ENCODE data around the gene PIK3R5.

PIK3R5 gene

DNA sequence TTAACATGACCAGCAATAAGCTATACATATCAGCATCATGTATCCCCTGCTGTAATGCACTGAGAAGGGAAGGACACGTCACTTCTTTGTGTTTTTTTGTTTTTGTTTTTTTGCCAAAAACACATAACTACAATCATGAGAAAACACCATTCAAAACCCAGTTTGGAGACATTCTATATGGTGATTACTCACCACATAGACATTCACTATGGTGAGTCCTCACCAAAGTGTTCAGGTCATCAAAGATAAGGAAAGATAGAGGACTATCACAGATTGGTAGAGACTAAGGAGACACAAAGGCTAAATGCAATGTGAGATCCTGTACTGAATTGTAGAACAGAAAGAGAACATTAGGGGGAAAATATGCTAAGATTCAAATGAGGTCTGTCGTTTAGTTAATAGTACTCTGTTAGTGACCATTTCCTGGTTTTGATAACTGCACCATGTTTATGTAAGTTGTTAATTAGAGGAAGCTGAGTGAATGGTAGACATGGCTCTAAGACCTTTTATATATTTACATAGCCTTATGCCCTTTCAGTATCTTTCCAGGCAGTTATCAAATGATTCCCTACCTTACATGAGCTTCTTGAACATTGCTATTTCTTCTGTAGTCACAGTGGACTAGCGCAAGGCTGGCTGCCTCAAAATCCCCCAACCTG is 46.6 kb downstream of the PIK3R5 start:
- no peak for DNase-seq

DNA sequence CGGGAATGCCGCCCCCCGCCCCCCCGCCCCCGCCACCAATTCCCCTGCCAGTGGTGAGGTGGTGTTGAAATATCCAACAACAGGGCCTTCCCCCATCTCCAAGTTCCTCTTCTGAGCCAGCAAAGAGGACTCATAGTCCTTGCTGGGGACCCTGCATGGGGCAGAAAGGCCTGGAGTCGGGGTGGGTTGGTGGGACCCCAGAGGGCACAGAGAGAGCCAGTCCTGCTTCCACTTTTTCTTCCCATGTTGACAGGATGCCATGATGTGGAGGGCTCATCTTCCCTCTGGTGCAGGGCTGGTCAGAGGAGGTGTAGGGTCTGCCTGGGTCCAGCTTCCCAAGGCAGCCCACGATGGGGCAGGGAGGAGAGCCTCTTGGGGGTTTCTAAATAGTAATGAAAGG is 49.0 kb downstream of the PIK3R5 start:
- no peak for DNase-seq

DNA sequence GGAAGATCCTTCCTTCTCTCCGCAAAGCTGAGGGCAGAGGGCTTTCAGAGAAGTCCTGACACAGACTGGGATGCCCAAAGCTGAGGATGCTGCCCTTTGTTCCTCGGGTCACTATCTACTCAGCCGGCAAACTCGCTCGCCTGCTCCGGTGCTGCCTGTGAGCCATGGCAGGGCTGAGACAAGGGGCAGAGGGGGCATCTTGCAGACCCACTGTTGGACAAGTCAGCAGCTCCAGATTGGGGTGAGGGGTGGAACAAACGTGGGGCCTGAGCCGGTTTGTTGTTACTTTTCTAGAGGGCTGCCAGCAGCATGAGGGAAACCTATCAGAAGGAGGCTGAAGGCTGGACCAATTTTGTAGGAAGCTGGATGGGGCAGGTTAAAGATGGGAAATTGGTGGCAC is 51.0 kb downstream of the PIK3R5 start:
- DNase-seq, result no peak

DNA sequence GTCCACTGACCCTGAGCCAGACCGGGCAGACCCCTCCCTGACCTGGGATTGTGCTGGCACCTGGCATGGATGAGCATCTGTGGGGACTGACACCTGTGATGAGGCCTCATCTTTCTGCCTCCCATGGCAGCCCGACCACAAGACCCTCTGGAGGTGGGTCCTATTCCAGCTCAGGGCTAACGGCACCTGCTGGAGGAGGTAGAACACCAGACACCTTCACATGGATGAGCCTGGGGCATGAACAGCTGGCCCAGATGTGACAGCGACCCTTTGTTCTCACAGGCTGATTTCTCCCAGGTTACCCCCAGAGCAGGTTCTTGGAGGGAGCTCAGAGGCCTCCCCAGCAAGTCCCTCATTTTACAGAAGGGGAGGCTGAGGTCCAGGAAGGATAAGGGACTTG is 51.6 kb downstream of the PIK3R5 start:
- DNase-seq, result no peak

DNA sequence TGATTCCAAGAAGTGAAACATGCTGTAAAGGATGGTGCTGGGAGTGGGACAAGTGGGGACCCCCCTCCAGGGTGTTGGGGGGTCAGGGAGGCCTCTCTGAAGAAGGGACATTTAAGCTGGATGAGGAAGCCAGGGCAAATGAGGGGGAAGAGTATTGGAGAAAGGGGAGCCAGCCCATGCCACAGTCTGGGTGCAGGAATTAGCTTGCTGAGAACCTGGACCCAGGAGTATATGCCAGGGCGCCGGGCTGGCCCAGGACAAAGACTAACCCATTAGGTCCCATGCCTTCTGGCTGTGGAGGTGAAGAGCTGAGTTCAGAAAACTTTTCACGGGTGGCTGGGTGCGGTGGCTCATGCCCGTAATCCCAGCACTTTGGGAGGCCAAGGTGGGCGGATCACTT is 52.4 kb downstream of the PIK3R5 start:
- no peak for DNase-seq

DNA sequence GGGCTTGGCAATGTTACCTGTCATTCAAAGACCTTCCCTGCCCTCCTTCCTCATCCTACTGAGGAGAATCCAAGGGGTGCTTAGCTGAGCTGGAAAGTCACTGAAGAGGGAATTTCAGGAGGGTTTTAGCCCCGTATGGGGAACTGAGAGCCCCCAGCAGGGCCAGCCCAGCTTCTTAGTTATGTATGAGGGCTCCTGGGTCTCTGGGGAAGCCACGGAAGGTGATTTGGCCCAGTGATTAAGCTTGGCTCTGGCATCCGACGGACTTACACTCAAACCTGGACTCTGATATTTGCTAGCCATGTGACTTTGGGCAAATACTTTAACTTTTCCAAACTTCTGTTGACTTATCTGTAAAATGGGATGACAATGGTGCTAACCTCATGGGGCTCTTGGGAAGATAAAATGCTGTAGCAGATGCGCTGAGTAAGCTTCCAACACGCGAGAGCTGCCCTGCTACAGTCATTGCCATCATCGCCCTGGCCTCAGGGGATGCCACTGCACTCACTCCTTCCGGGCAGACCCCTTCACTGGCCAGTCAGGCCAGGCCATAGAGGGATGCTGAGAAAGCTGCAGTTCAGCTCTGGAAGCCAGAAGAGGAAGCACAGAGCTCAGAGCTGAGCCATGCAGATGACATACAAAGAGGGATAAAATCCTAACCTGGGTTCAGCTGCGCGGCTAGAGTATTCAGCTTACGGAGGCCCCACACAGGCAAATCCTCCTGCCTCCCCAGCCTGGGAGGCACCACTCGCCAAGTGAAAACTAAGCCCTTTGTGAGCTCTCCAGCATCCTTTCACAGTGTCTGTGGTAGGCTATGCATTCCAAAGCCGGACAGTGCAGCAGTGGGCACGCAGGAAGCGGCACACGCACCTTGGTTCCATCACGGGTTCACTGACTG is 53.2 kb downstream of the PIK3R5 start:
- DNase-seq, result no peak

DNA sequence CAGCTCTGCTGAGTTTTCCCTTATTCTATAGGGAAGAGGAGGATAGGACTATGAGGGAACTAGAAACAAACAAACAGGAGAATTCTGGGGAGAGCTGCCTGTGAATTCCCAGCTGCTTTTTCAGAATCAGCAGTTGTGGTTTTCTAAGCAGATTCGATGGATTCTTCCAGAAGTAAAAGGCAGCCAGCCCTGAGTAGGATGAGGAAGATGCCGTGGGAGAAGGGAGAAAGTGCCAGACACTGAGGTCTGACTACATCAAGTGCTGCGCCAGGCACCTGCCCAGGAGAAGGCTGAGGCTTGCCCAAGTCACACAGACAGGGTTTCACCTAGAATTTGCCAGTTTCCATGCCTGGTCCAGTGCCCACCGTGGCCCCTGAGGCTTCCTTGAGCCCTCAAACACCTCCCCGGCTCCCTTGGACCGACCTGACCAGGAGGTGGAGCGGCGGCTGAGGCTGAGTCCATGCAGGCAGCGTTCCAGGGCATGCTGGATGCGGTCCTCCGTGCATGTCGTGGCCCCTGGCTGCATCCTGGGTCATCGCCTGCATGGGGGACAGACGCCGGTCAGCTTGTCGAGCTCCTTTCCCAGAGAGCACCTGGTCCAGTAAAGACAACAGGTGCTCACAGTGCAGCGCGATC is 54.4 kb downstream of the PIK3R5 start:
- DNase-seq, result no peak

DNA sequence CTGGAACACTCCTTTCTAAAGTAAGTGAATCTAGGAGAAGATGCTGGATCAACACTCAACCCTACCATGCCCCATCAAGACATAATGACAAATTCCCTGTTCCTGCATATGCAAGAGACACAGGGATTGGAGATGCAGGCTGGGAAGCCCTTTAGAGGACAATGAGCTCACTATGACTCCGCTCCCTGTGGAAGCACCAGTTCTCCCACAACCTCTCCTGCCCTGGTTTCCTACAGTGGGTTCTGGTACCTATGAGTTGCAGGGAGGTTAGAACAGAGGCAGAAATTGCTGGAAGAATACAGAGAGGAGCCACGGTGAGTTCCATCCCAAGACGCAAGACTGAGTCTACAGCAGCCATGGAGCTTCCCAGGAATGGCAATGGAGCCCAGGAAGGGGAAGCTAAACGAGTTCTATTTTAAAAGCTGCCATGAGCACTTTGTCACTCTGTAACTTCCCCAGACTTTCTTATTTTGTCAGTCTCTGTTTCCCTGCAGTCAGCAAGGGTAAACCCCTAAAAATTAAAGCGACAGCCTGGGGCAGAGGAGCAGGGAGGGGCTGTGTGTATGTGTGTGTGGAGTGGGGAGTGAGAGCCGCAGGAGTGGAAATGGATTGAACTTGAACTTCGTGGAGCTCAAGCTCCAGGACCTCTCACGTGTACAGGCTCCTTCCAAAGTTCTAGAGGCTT is 55.8 kb downstream of the PIK3R5 start:
- DNase-seq, result no peak

DNA sequence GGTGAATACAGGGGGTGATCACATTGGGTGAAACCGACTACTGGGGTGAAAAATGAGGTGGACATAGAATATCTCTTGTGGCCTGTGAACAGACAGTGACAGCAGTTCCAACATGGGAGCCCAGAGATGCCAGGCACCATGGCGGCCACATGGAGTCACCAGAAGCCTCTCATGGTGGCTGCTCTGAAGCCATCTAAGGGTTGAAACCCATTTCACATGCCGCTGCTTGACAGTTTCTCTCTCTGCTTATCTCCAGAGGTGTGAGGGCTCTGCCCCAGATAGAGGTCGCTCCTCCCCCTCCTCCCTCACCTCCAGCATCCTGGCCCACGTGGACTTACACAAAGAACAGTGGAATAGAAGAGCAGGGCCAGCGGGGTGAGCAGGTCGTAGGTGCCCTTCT is 60.2 kb downstream of the PIK3R5 start:
- DNase-seq, result no peak

DNA sequence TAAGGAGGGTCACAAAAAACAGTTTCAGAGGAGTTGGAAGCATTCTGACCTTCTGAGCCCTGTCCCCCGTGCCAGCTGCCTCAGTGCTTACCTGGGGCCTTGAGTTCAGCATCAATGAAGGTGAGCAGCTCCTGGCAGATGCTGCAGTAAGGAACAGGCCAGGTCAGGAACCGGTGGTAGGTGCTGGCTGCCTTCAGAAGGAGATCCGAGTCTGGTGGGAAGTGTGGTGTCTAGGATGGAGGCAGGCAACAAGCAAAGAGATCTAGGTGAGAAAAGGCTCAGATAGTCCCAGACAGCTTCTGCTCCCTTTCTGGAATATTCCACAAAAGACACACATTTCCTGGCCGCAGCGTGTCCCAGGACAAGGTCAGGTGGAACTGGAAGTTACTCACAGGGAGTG is 60.8 kb downstream of the PIK3R5 start:
- DNase-seq, result no peak

DNA sequence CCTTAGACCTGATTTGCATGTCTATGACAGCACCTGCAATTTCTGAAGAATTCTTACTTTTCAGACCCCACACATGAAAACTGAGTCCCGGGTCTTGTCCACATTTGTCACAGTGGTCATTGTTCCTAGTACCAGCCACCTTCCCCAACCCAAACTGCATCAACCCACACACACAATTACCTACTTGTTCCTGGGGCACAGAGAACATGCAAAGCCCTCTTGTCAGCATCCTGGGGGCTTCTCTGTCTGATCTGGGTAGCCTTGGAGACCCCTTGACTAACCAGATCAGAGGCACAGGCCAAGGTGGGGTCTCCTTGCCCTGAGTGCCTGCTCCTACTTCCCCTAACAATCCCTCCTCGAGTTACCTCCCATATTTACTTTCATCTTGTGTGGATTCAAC is 61.3 kb downstream of the PIK3R5 start:
- no peak for DNase-seq

DNA sequence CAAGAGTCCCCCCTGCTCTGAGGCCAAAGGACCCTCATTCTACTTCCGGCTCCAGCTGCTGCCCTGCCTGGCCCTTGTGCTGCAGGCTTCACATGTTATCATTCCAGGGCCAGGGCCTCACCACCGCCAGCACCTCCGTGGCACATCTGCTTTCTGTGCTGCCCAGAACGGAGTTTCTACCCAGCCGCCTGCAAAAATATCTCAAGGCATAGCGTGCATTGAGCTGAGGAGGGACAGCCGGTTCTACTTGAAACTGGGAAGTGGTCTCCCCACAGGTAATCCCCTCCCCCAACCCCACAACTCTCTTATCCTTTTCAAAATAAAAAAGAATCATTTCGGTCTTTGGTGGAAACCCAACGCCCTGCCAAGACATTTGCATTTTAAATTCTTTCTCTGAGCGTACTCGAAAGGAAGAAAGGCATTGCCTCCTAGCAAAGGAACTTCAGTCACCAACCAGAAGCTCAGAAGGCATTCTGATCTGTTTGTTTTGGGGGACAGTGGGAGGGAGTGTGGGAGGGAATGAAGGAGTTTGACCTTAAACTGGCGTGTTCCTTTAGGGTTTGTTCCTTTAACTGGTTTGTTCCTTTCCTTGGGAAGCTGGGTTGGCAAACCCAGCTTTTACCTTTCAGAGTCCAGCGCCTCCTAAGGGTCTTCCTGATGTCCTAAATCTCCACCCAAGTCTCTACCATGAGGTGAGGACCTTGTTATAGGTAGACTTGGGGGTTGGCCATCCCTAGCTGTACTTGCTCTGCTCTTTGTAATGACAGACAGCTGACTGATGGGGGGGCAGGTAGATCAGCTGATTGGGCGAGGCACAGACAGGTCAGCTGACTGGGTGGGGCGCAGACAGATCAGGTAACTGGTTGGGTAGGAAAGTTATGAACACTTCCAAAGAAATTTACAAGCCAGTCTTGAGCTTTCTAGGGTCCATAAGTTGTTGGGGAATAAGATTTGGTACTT is 64.6 kb downstream of the PIK3R5 start:
- DNase-seq, result no peak

DNA sequence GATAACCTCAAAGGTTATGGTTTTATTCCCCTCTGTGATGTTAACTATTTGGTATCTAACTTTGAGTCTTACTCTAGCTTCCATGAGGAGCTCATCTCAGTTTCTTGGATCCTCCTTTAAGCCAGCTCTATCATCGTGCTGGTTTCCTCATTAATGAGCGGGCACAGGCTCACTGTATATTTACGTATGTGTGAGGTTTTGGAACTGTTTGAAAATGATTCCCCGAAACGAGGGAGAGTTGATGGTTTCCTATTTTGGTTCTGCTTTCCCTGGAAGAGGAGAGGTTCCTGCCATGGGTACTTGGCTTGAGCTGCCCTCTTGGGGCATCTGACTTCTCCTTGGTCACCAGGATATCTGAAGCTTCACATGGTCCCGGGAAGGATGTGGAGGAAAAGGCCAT is 65.3 kb downstream of the PIK3R5 start:
- DNase-seq, result no peak

DNA sequence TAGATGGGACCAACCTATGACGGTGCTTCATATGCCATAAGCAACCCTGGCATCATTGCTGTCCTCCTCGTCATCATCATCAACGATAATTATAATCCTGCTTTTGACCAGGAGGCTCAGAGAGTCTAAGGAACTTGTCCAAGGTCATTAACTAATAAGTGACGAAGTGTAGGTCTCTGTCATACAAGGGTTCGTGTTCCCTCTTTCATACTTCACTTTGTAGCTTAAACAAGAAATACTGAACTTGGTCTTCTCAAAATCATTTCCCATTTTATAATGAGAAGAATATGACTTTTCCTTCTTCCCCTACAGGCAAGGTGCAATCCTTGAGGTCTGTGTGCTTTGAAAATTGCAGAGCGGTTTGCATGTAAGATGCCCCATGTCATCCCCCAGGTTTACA is 66.9 kb downstream of the PIK3R5 start:
- DNase-seq, result no peak

DNA sequence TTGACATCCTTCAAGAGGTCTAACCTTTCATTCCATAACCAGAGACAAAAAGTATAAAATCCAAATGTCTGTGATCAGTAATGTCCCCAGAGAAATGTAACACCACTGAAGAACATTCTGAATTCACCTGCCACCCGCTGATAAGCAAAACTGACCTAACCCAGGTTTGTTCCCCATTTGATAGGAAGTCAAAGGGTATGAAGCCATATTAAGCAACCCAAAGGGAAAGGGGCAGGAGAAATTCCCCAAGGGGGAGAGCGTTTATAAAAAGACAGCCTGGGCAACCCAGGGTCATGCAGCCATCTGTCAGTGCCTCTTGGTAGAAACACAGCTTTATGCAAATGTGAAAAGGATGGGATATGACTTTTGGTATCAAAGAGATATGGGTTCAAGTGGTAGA is 67.4 kb downstream of the PIK3R5 start:
- DNase-seq, result no peak

DNA sequence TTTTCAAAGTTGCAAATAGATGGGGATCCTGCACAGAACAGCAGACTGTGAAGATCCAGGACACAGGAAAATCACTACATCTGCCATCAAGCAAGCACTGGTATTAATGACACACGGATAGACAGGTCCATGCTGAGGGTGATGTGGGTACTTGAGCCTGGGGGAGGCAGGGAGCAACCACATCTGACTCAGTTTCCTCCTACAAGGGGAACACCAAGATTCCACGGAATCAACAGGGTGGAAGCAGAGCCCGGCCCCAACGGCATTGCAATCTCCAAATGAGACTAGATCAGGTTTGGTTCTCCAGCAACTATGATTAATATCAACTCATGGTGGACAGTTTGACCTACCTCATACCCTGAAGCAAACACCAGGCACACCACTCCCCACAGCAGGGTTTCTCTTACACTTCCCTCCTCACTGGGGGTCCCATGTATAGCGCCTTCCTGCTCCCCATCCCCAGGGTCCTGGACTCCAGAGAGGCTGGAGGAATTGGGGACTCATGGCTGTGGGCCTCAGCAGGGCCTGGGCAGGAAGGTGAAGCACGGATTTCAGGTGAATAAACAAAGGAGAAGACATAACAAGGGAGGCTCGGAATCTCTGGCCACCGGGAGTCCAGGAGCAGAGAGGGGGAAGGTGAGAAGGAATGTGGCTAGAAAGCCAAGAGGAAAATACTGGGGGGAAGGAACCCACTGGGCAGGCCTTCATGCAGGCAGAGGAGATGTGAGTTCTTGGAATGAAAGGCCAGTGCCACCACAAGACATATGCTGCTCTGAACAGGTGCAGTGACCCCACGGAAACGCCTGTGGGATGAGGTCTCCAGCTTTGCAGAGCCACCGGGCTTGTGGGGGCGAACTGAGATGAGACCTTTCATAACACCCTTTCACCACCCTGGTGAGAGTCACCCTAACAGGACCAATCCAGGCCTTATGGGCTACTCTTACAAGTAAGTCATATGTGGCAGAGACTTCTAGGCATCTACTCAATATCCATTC is 68.6 kb downstream of the PIK3R5 start:
- DNase-seq, result no peak

DNA sequence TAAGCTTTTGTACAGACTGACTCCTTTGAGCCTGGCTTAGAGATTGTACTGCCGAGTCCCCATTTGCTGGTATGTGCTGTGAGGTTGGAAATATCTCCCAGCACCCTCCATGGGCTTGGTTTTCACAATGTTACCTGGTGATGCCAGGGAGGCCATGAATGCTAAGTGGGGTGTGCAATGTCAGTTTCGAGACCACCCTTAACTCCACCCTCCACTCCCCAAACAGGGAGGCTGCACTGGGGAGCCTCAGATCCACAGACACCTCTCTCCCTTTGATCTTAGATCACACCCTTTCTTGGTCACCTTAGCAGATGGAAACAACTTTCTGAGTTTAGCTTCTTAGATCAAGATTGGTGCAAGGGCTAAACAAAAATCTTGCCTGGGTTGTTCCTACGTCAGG is 69.4 kb downstream of the PIK3R5 start:
- DNase-seq, result no peak

DNA sequence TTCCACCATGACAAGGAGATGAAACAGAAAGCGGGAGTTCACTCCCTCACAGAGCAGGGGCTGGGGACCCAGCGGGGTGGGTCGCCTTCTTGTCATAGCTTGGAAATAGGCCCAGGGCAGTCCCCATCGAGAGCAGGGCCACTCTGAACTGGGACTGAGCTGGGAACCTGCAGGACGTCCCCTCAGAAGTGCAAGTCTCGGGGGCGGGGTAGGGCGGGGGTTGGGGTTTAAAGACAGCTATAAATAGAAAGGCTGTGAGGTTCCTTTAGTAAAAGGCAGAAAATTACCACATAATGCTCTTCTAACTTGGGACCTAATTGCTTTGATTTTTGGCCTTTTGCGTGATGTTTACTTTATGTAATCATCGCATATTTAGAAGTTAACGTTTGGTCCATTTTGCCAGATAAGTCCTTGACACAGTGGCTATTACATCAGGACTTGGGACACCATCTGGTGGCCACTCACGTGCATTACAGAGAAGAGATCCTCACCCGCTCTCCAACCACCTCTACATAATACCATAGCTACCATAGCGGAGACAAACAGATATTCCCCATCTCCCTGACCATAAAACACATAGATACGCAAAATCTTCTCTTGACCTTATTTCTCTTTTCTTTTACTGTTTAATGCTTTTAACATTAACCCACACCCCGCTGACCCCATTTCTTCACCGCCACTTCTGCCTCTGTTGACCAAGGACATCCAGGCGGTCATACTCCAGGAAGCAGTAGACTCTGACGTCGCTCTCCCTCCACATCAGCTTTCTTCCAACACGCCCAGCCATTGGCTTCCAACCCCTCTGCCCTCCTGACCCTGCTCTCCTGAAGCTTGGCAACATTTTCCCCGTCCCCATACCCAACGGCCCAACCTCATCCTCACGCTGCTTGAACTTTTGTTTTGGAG is 70.6 kb downstream of the PIK3R5 start:
- peak; percentile 8 for DNase-seq

DNA sequence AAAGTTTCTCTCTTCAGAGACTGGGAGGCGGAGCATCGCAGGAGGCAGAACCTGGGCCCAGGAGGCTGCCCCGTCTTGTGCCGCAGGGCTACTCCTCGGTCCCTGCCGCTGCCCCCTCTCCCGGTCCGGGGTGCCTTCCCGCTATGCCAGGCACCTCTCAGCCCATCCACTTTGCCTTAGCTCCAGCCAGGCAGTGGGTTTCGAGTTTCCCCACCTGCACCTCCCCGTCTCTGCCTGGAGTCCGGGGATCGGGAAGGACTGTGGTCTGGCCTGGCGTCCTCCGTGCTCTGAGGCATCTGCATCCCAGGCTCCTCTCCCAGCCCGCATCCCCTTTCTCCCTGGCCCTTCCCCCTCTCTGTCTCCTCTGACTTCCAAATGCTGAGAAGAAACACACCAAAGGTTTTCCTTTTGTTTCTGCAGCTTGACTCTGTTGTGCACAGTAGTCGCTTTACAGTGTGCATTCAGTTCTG is 71.3 kb downstream of the PIK3R5 start:
- no peak for DNase-seq

Data from DMS 273 treated with DMSO at 0.1 percent for 48 hours (cell line).